H1 (cell line): ENCODE data around the gene MBD3L2. TPM values are rescaled to one million over a fixed set of nuclear protein-coding genes. Genes with fewer than 3 reads are reported as not detected.

Experiments used
- CTCF ChIA-PET: fragments of 300-600 bp; sonication (Branson Sonifier 250); formaldehyde crosslinking; loops from one replicate; lab custom pipeline; 2021; ENCODE audit not compliant: partially characterized antibody; lab: Charles Lee
- POLR2A ChIA-PET: fragments of 300-600 bp; sonication (Branson Sonifier 250); formaldehyde crosslinking; loops from one replicate; lab custom pipeline; 2021; ENCODE audit warnings: inconsistent platforms; ENCODE audit not compliant: partially characterized antibody; lab: Charles Lee
- DNase-seq, 2 experiments: peaks; one replicate each; pipeline versions ENCODE4 v3.0.0 to v3.0.0-alpha.2; 2010 to 2022; ENCODE audit warnings: low spot score in 2 of 2, low read depth in 1 of 2, mixed read lengths in 1 of 2
- FAIRE-seq: peaks from 2 replicates; lab custom pipeline; 2011; peaks lifted over from hg19 to GRCh38; lab: Jason Lieb, UNC
- H2AFZ ChIP-seq: 2 replicates; pipeline ENCODE4 v1.8.1; 2012; ENCODE audit warnings: low read length, inconsistent platforms
- H2AK5ac ChIP-seq: 2 replicates; pipeline ENCODE4 v1.6.1; 2013; ENCODE audit warnings: low read depth, low read length
- H2BK120ac ChIP-seq: replicated peaks from 2 replicates; pipeline ENCODE3; 2013; ENCODE audit warnings: low read depth, low read length, inconsistent platforms
- H2BK12ac ChIP-seq: 2 replicates; pipeline ENCODE4 v1.6.1; 2013; ENCODE audit warnings: low read depth, low read length
- H2BK15ac ChIP-seq: 2 replicates; pipeline ENCODE4 v1.6.1; 2013; ENCODE audit warnings: low read length
- H2BK20ac ChIP-seq: 2 replicates; pipeline ENCODE4 v1.6.1; 2013; ENCODE audit warnings: low read length
- H2BK5ac ChIP-seq: 2 replicates; pipeline ENCODE4 v1.6.1; 2013; ENCODE audit warnings: low read depth, low read length
- H3K14ac ChIP-seq: 2 replicates; pipeline ENCODE4 v1.6.1; 2013; ENCODE audit warnings: inconsistent platforms; ENCODE audit not compliant: insufficient read length
- H3K18ac ChIP-seq: 2 replicates; pipeline ENCODE4 v1.6.1; 2013; ENCODE audit warnings: low read length; ENCODE audit errors: extremely low read depth
- H3K23ac ChIP-seq: 2 replicates; pipeline ENCODE4 v1.6.1; 2013; ENCODE audit warnings: inconsistent platforms; ENCODE audit not compliant: insufficient read length
- H3K23me2 ChIP-seq: 2 replicates; pipeline ENCODE4 v1.6.1; 2013; ENCODE audit warnings: low read depth, low read length
- H3K27ac ChIP-seq: 2 replicates; pipeline ENCODE4 v1.6.1; 2011; ENCODE audit warnings: low read depth, low read length, inconsistent platforms
- H3K27me3 ChIP-seq, 4 experiments: replicated peaks in 1 of 4; 1 replicate in 1 of 4; 2 replicates in 3 of 4; pipeline versions ENCODE4 v1.6.1 to v1.8.1; 2011 to 2013; ENCODE audit warnings: low read length in 3 of 4, mild to moderate bottlenecking in 3 of 4, inconsistent platforms in 2 of 4, mixed read lengths in 2 of 4, moderate library complexity in 1 of 4; ENCODE audit not compliant: control insufficient read depth in 3 of 4, insufficient read depth in 3 of 4; ENCODE audit errors: extremely low read depth in 1 of 4
- H3K36me3 ChIP-seq, 4 experiments: 2 replicates each; pipeline versions ENCODE4 v1.6.1 to v1.8.1; 2011 to 2013; ENCODE audit warnings: mild to moderate bottlenecking in 4 of 4, low read length in 3 of 4, moderate library complexity in 2 of 4, control low read depth in 1 of 4, inconsistent platforms in 1 of 4; ENCODE audit not compliant: insufficient read depth in 4 of 4, control insufficient read depth in 2 of 4
- H3K4ac ChIP-seq: replicated peaks from 2 replicates; pipeline ENCODE3; 2013; ENCODE audit warnings: low read length, low read depth, mixed read lengths, inconsistent platforms; ENCODE audit not compliant: insufficient read length
- H3K4me1 ChIP-seq, 4 experiments: replicated peaks in 1 of 4; 1 replicate in 1 of 4; 2 replicates in 3 of 4; pipeline versions ENCODE4 v1.6.1 to v1.8.1; 2011 to 2013; ENCODE audit warnings: low read length in 3 of 4, inconsistent platforms in 2 of 4, mixed read lengths in 1 of 4; ENCODE audit not compliant: insufficient read depth in 4 of 4, control insufficient read depth in 3 of 4
- H3K4me2 ChIP-seq, 2 experiments: 2 replicates each; pipeline versions ENCODE4 v1.6.1 to v1.8.1; 2011 to 2013; ENCODE audit warnings: low read depth in 2 of 2, low read length in 2 of 2, control low read depth in 1 of 2, inconsistent platforms in 1 of 2, mild to moderate bottlenecking in 1 of 2; ENCODE audit not compliant: insufficient read depth in 1 of 2
- H3K4me3 ChIP-seq, 4 experiments: fragments of 200-600, 300-600 bp in 1 of 4; sonication (generic), shearing (Covaris generic), sonication (Bioruptor Twin) in 1 of 4; 2 replicates each; pipeline versions ENCODE4 v1.5.1 to v1.8.1; 2011 to 2016; ENCODE audit warnings: low read length in 4 of 4, low read depth in 3 of 4, control low read depth in 2 of 4, inconsistent platforms in 2 of 4, mild to moderate bottlenecking in 2 of 4, mixed read lengths in 1 of 4, moderate library complexity in 1 of 4; ENCODE audit not compliant: insufficient read depth in 2 of 4; ENCODE audit errors: extremely low read depth in 1 of 4
- H3K56ac ChIP-seq: replicated peaks from 2 replicates; pipeline ENCODE3; 2013; ENCODE audit warnings: low read depth, mild to moderate bottlenecking, mixed read lengths, low read length, inconsistent platforms; ENCODE audit not compliant: insufficient read length
- H3K79me1 ChIP-seq: 2 replicates; pipeline ENCODE4 v1.6.1; 2013; ENCODE audit warnings: low read depth, low read length, control low read depth
- H3K79me2 ChIP-seq, 2 experiments: 2 replicates each; pipeline versions ENCODE4 v1.6.1 to v1.8.1; 2012 to 2013; ENCODE audit warnings: low read length in 2 of 2, mild to moderate bottlenecking in 2 of 2, inconsistent platforms in 1 of 2; ENCODE audit not compliant: insufficient read depth in 2 of 2, control insufficient read depth in 1 of 2
- H3K9ac ChIP-seq, 4 experiments: replicated peaks in 1 of 4; 1 replicate in 1 of 4; 2 replicates in 3 of 4; pipeline versions ENCODE4 v1.6.1 to v1.8.1; 2011 to 2013; ENCODE audit warnings: low read depth in 3 of 4, low read length in 3 of 4, control low read depth in 2 of 4, mild to moderate bottlenecking in 2 of 4, moderate library complexity in 2 of 4, inconsistent platforms in 1 of 4; ENCODE audit errors: extremely low read depth in 1 of 4
- H3K9me3 ChIP-seq, 2 experiments: 2 replicates each; pipeline versions ENCODE4 v1.6.1 to v1.8.1; 2012 to 2013; ENCODE audit warnings: mild to moderate bottlenecking in 2 of 2, moderate library complexity in 2 of 2, control low read depth in 1 of 2, inconsistent platforms in 1 of 2, low read depth in 1 of 2, low read length in 1 of 2, mixed read lengths in 1 of 2; ENCODE audit not compliant: insufficient read depth in 2 of 2
- H4K20me1 ChIP-seq, 2 experiments: replicated peaks in 1 of 2; 2 replicates each; pipeline versions ENCODE3 to v1.8.1; 2011 to 2013; ENCODE audit warnings: inconsistent platforms in 2 of 2, low read length in 2 of 2, mild to moderate bottlenecking in 1 of 2; ENCODE audit not compliant: insufficient read depth in 2 of 2, control insufficient read depth in 1 of 2
- H4K5ac ChIP-seq: 2 replicates; pipeline ENCODE4 v1.6.1; 2013; ENCODE audit warnings: low read length, low read depth, mixed read lengths, inconsistent platforms; ENCODE audit not compliant: insufficient read length
- H4K8ac ChIP-seq: 2 replicates; pipeline ENCODE4 v1.8.0; 2013; ENCODE audit warnings: mild to moderate bottlenecking, moderate library complexity, low read length, inconsistent platforms; ENCODE audit not compliant: insufficient read depth; ENCODE audit errors: extremely low read depth
- H4K91ac ChIP-seq: replicated peaks from 2 replicates; pipeline ENCODE3; 2013; ENCODE audit warnings: low read length, mixed read lengths, inconsistent platforms; ENCODE audit not compliant: insufficient read length
- BCL11A ChIP-seq, 2 experiments: IDR thresholded peaks; one replicate each; pipeline ENCODE4 v1.6.1; 2011; ENCODE audit warnings: low read depth in 2 of 2, low read length in 2 of 2, mild to moderate bottlenecking in 2 of 2
- CBX5 ChIP-seq: fragments of 300-800, 300-1000 bp; sonication (generic); IDR thresholded peaks from 2 replicates; pipeline ENCODE4 v1.7.1; 2016; ENCODE audit warnings: antibody characterized with exemption, low read length, low read depth
- CEBPB ChIP-seq: IDR thresholded peaks from 2 replicates; pipeline ENCODE4 v1.6.1; 2012; ENCODE audit warnings: low read depth, low read length
- CHD2 ChIP-seq: IDR thresholded peaks from 2 replicates; pipeline ENCODE4 v1.6.1; 2012; ENCODE audit warnings: low read length, improper control_type of control experiment
- EZH2 ChIP-seq: fragments of 200-600 bp; sonication (generic); IDR thresholded peaks from 2 replicates; pipeline ENCODE4 v1.7.1; 2012; ENCODE audit warnings: low read depth, mild to moderate bottlenecking, moderate library complexity, low read length, inconsistent platforms; ENCODE audit not compliant: severe bottlenecking
- KDM1A ChIP-seq: fragments of 200-600, 300-600 bp; sonication (generic); IDR thresholded peaks from 2 replicates; pipeline ENCODE4 v1.7.1; 2016; ENCODE audit warnings: mild to moderate bottlenecking, low read length, borderline replicate concordance
- KDM4A ChIP-seq: IDR thresholded peaks from one replicate; pipeline ENCODE4 v1.7.1; 2012; ENCODE audit warnings: low read depth, mild to moderate bottlenecking, moderate library complexity, low read length, inconsistent platforms; ENCODE audit not compliant: severe bottlenecking
- MAFK ChIP-seq: IDR thresholded peaks from 2 replicates; pipeline ENCODE4 v1.6.1; 2012; ENCODE audit warnings: low read depth, mild to moderate bottlenecking, improper control_type of control experiment, low read length
- POLR2AphosphoS5 ChIP-seq: IDR thresholded peaks from 2 replicates; pipeline ENCODE4 v1.6.1; 2011; ENCODE audit warnings: low read depth, low read length
- RNF2 ChIP-seq: fragments of 200-900, 300-1000 bp; sonication (generic); IDR thresholded peaks from 2 replicates; pipeline ENCODE4 v1.7.1; 2016; ENCODE audit warnings: borderline replicate concordance, low read depth, mild to moderate bottlenecking, antibody characterized with exemption, low read length; ENCODE audit not compliant: poor library complexity, severe bottlenecking; ENCODE audit errors: missing control alignments
- SIX5 ChIP-seq: IDR thresholded peaks from 2 replicates; pipeline ENCODE4 v1.6.1; 2011; ENCODE audit warnings: mild to moderate bottlenecking, low read depth, low read length
- SP1 ChIP-seq: IDR thresholded peaks from 2 replicates; pipeline ENCODE4 v1.6.1; 2011; ENCODE audit warnings: low read depth, low read length
- SRF ChIP-seq: IDR thresholded peaks from 2 replicates; pipeline ENCODE4 v1.6.1; 2011; ENCODE audit warnings: mild to moderate bottlenecking, low read depth, low read length, moderate library complexity
- TCF12 ChIP-seq: IDR thresholded peaks from 2 replicates; pipeline ENCODE4 v1.6.1; 2011; ENCODE audit warnings: low read depth, mild to moderate bottlenecking, low read length
- TEAD4 ChIP-seq: IDR thresholded peaks from 2 replicates; pipeline ENCODE4 v1.6.1; 2012; ENCODE audit warnings: low read depth, low read length, inconsistent platforms, mixed read lengths
- ZNF274 ChIP-seq: IDR thresholded peaks from 2 replicates; pipeline ENCODE4 v1.7.0; 2012; ENCODE audit warnings: low read length, borderline replicate concordance; ENCODE audit errors: extremely low read depth
- WGBS, 2 experiments: shearing (Covaris generic) in 1 of 2; methylation state at CpG; one replicate each; pipeline versions ENCODE4 v1.1.6 to v1.1.7; 2013 to 2015; ENCODE audit warnings: low lambda C conversion rate in 2 of 2, mixed read lengths in 2 of 2, inconsistent platforms in 1 of 2, low coverage in 1 of 2, missing lambda C conversion rate in 1 of 2; ENCODE audit not compliant: insufficient replicate concordance in 2 of 2, insufficient coverage in 1 of 2, insufficient read length in 1 of 2; ENCODE audit errors: extremely low coverage in 1 of 2, missing lambda C conversion rate in 1 of 2; 5-methylcytosine and 5-hydroxymethylcytosine counted together
- polyA plus RNA-seq, 7 experiments: library from polyadenylated mRNA; depleted of rRNA in 3 of 7; stranded (reverse) in 5 of 7; unstranded in 2 of 7; fragments of >200 nt in 5 of 7; fragments of 200-250 nt in 2 of 7; gene quantifications; 1 replicate in 5 of 7; 2 replicates in 1 of 7; 4 replicates in 1 of 7; pipeline versions ENCODE4 v1.2.1 to v1.2.3, GENCODE V29; 2011 to 2013; ENCODE audit warnings: missing spikeins in 2 of 7, mixed read lengths in 2 of 7
- total RNA-seq: library from RNA; stranded (reverse); fragmentation: NEBNext Ultra II Directional; extraction: Animal tissue kit (Norgen Biotek cat#: 25700); gene quantifications from 2 replicates; pipeline ENCODE4 v1.2.1, GENCODE V29; 2021

MBD3L2 gene
- total and polyA plus RNA-seq, 2 of the 8 experiments (the other 6 are each of a cell fraction or from before 2014, with no cell fraction given) = not detected

- 81% methylated on average over 5 of the region's 6 CpGs; no CpG with 5 or more reads in 1 of the 2 experiments for WGBS, 2 experiments
- Histone ChIP-seq H3K9me3 (peaks cover 24 to 36% of the 10 kb centered on the region in 2 experiments), H2BK20ac (no peak overlapping the region), H2AK5ac (no peak overlapping the region), H3K4me2 (no peak overlapping the region), H3K4me1 (no peaks in the 10 kb centered on the region), H3K79me1 (no peaks in the 10 kb centered on the region), H2BK15ac (no peak overlapping the region), H3K36me3 (no peaks in the 10 kb centered on the region), H3K27ac (no peak overlapping the region), H3K56ac (no peak overlapping the region), H2BK120ac (no peak overlapping the region), H3K23me2 (no peaks in the 10 kb centered on the region), H4K20me1 (no peaks in the 10 kb centered on the region), H3K9ac (no peak overlapping the region), H3K4me3 (no peak overlapping the region), H3K23ac (no peak overlapping the region), H4K8ac (no peak overlapping the region), H3K18ac (no peak overlapping the region), H3K27me3 (no peaks in the 10 kb centered on the region), H2AFZ (no peak overlapping the region), H3K4ac (no peak overlapping the region), H4K91ac (no peak overlapping the region), H3K79me2 (no peaks in the 10 kb centered on the region), H4K5ac (no peak overlapping the region), H2BK5ac (no peak overlapping the region), H2BK12ac (no peak overlapping the region), H3K14ac (no peak overlapping the region)
- ChIA-PET POLR2A (no interaction called here), CTCF (no interaction called here)
- no peak for DNase-seq
- no peak for FAIRE-seq
- TF ChIP-seq TEAD4 (no peak), EZH2 (no peak), TCF12 (no peak), CEBPB (no peak), SRF (no peak), BCL11A (IDR thresholded peaks at IDR 0.05; ENCODE audit: low read depth in 2 of 2, low read length in 2 of 2) (no peak), KDM4A (no peak), SIX5 (no peak), ZNF274 (no peak), POLR2AphosphoS5 (no peak), SP1 (no peak), CBX5 (no peak), RNF2 (no peak), KDM1A (no peak), MAFK (no peak), CHD2 (no peak)
These were observed 30.3 kb upstream of the MBD3L2 start for GRCh38 chr19:7018828-7019227.
